K562 (cell line): ENCODE data around the gene TMEM87B. TPM values are rescaled to one million over a fixed set of nuclear protein-coding genes. Genes with fewer than 3 reads are reported as not detected.
A peak's percentile ranks its signal among the peaks of the same experiment; 100 is the strongest.

Experiments used
- ATAC-seq: fragments of 200-7000 bp; cut with Tn5 transposase; 3 replicates; pipeline ENCODE4 v1.9.1; 2020; ENCODE audit warnings: moderate library complexity
- BruUV-seq: library from RNA; stranded (reverse); fragments of 400-500 nt; replicated peaks from 2 replicates; lab custom pipeline; 2021; lab: Mats Ljungman, UMichigan
- CTCF ChIA-PET: fragments of 300-600 bp; formaldehyde crosslinking; extraction: SDS; loops from one replicate; lab custom pipeline; 2021; ENCODE audit warnings: low intra/inter-chr PET ratio; lab: Yijun Ruan, JAX
- POLR2A ChIA-PET: fragments of 300-600, 350-650 bp; sonication (Branson Sonifier 250); formaldehyde crosslinking; extraction: SDS; loops from one replicate; lab custom pipeline; 2021; ENCODE audit warnings: antibody characterized with exemption, inconsistent platforms; lab: Yijun Ruan, JAX
- DNase-seq, 4 experiments: peaks; one replicate each; pipeline versions ENCODE4 v3.0.0 to v3.0.0-alpha.2; 2011 to 2018; ENCODE audit warnings: low spot score in 3 of 4, mixed read lengths in 3 of 4; ENCODE audit errors: extremely low read depth in 1 of 4
- FAIRE-seq: peaks from 2 replicates; lab custom pipeline; 2011; peaks lifted over from hg19 to GRCh38; lab: Jason Lieb, UNC
- H2AFZ ChIP-seq: 2 replicates; pipeline ENCODE4 v1.6.0; 2011; ENCODE audit warnings: low read depth, low read length, control low read depth, inconsistent platforms
- H3K27ac ChIP-seq: fragments of 200-600 bp; 3 replicates; pipeline ENCODE4 v1.8.0; 2011; ENCODE audit warnings: low read depth, mild to moderate bottlenecking, control low read depth, inconsistent platforms, low read length, moderate library complexity, mixed read lengths; ENCODE audit errors: extremely low read depth
- H3K27me3 ChIP-seq, 2 experiments: fragments of 300-600 bp in 1 of 2; 2 replicates in 1 of 2; 3 replicates in 1 of 2; pipeline versions ENCODE4 v1.6.0 to v1.8.0; 2011; ENCODE audit warnings: inconsistent platforms in 2 of 2, low read length in 2 of 2, mild to moderate bottlenecking in 1 of 2, mixed read lengths in 1 of 2, moderate library complexity in 1 of 2; ENCODE audit not compliant: control insufficient read depth in 2 of 2, insufficient read depth in 2 of 2
- H3K36me3 ChIP-seq: fragments of 300-600 bp; 3 replicates; pipeline ENCODE4 v1.8.0; 2011; ENCODE audit warnings: mild to moderate bottlenecking, low read length, inconsistent platforms; ENCODE audit not compliant: control insufficient read depth, insufficient read depth
- H3K4me1 ChIP-seq, 2 experiments: fragments of 200-600 bp in 1 of 2; replicated peaks in 1 of 2; 2 replicates in 1 of 2; 3 replicates in 1 of 2; pipeline versions ENCODE4 v1.5.1 to v1.8.0; 2011; ENCODE audit warnings: inconsistent platforms in 2 of 2, low read length in 2 of 2, mild to moderate bottlenecking in 1 of 2, mixed read lengths in 1 of 2, moderate library complexity in 1 of 2; ENCODE audit not compliant: control insufficient read depth in 2 of 2, insufficient read depth in 2 of 2
- H3K4me2 ChIP-seq: 2 replicates; pipeline ENCODE4 v1.6.1; 2011; ENCODE audit warnings: low read length, control low read depth, inconsistent platforms, mixed read lengths; ENCODE audit not compliant: insufficient read depth
- H3K4me3 ChIP-seq: fragments of 200-600 bp; sonication (generic), shearing (Covaris generic); 2 replicates; pipeline ENCODE4 v1.5.1; 2016; ENCODE audit warnings: control low read depth, inconsistent platforms
- H3K79me2 ChIP-seq: fragments of 200-600 bp; 3 replicates; pipeline ENCODE4 v1.8.0; 2011; ENCODE audit warnings: low read length, inconsistent platforms; ENCODE audit not compliant: control insufficient read depth, insufficient read depth
- H3K9ac ChIP-seq, 2 experiments: 2 replicates each; pipeline versions ENCODE4 v1.6.0 to v1.6.1; 2011; ENCODE audit warnings: low read depth in 2 of 2, low read length in 2 of 2, control low read depth in 1 of 2, inconsistent platforms in 1 of 2, mild to moderate bottlenecking in 1 of 2, mixed read lengths in 1 of 2; ENCODE audit not compliant: insufficient read depth in 1 of 2
- H3K9me1 ChIP-seq: one replicate; pipeline ENCODE4 v1.6.0; 2011; ENCODE audit warnings: inconsistent platforms, mild to moderate bottlenecking, low read length, moderate library complexity; ENCODE audit not compliant: control insufficient read depth, insufficient read depth
- H3K9me3 ChIP-seq: replicated peaks from 2 replicates; pipeline ENCODE4 v1.5.1; 2011; ENCODE audit warnings: low read depth, low read length, inconsistent platforms; ENCODE audit not compliant: control insufficient read depth, insufficient read depth
- H4K20me1 ChIP-seq: replicated peaks from 2 replicates; pipeline ENCODE4 v1.6.1; 2011; ENCODE audit warnings: low read length, inconsistent platforms, mixed read lengths; ENCODE audit not compliant: control insufficient read depth, insufficient read depth
- RNF2 ChIP-seq: sonication (generic); IDR thresholded peaks from 2 replicates; pipeline ENCODE4 v1.6.1; 2016
- ZNF316 ChIP-seq: fragments of 450-650 bp; IDR thresholded peaks from 2 replicates; pipeline ENCODE4 v1.6.1; 2016
- WGBS: fragments of 100-300 bp; shearing (Covaris generic); methylation state at CpG from one replicate; pipeline ENCODE4 v1.1.6; 2016; ENCODE audit warnings: low coverage, mixed read lengths; ENCODE audit not compliant: insufficient coverage; ENCODE audit errors: missing lambda C conversion rate; 5-methylcytosine and 5-hydroxymethylcytosine counted together
- in situ Hi-C: fragments of 300-500 bp; cut with MboI; formaldehyde crosslinking; loops from 4 replicates; pipeline ENCODE4 v1.15.0; 2018; ENCODE audit warnings: inconsistent platforms, mixed read lengths
- intact Hi-C: fragments of 100-400 bp; cut with micrococcal nuclease; formaldehyde crosslinking; loops from 2 replicates; pipeline ENCODE4 v1.14.2; 2022
- polyA plus RNA-seq, 8 experiments: library from polyadenylated mRNA; depleted of rRNA in 4 of 8; stranded (reverse) in 5 of 8; unstranded in 3 of 8; fragments of >200 nt; fragmentation: Nextera tagmentation in 2 of 8; fragmentation: Illumina TruSeq in 1 of 8; extraction: Ambion mirVana in 2 of 8; extraction: Trizol in 1 of 8; gene quantifications; 2 replicates each; pipeline versions ENCODE4 v1.2.1 to v1.2.3, GENCODE V29; 2011 to 2014; ENCODE audit warnings: inconsistent platforms in 1 of 8, missing spikeins in 1 of 8
- total RNA-seq, 7 experiments: library from RNA; depleted of rRNA in 6 of 7; stranded (reverse); fragments of >200 nt in 6 of 7; fragmentation: Illumina TruSeq in 2 of 7; extraction: Trizol in 2 of 7; gene quantifications; 2 replicates each; pipeline versions ENCODE4 v1.2.1 to v1.2.3, GENCODE V29; 2011 to 2021; ENCODE audit warnings: low replicate concordance in 1 of 7
- TF ChIP-seq, protein P1 (sequence below), 2 experiments: fragments of 450-650 bp in 1 of 2; IDR thresholded peaks; 2 replicates each; pipeline ENCODE4 v1.6.1; 2011 to 2017; ENCODE audit warnings: low read depth in 2 of 2, antibody characterized with exemption in 1 of 2, borderline replicate concordance in 1 of 2, low read length in 1 of 2, mild to moderate bottlenecking in 1 of 2, mixed read lengths in 1 of 2; ENCODE audit not compliant: control insufficient read depth in 1 of 2

TMEM87B gene
- total and polyA plus RNA-seq, 9 of the 15 experiments (the other 6 are each of a cell fraction or from before 2014, with no cell fraction given) = 3.7 to 17.1 (median 11.0) TPM

DNA sequence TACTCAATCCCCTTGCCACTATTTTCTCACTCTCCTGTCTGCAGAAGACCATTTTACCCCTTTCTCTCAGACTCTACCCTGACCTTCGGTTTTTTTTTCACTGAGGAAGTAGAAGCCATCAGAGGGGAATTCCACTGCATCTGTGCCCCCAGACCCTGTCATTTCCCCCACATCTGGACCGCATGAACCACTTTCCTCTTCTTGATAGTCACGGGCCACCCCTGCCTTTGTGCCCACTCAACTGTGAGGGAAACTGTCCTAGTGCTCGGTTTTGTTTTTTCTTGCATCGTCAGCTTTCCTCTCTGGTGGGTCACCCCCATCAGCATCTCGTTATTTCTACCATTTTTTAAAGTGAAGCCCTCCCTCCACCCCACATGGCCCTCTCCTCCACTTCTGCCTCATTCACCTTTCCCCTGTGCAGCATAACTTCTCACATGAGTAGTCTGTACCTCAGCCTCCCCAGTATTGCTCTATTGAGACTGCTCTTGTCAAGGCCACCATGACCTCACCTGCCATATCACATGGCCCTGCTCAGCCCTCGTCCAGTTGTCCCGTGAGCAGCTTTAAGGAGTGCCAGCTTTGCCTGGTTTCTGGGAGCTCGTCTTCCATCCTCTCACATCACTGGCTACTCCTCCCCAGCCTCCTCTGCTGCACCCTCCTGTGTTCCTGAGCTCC, 32.4 kb downstream of the TMEM87B start:
- POLR2A ChIA-PET = interaction anchor here (0.6 kb wide), 1 partner anchor 9 kb away, joined by 4 read pairs; no protein-coding TSS in a partner anchor
- in situ Hi-C loops (no loop called here), intact Hi-C loops (no loop called here)
- WGBS = 78% methylated on average over 9 of the region's 9 CpGs
- no TSS peak for BruUV-seq
- H3K9ac ChIP-seq = no peak overlapping the region
- H3K9me3 ChIP-seq = no peaks in the 10 kb centered on the region
- no peak overlapping the region for H3K27ac ChIP-seq
- H3K27me3 ChIP-seq = no peaks in the 10 kb centered on the region
- ATAC-seq (no peak), DNase-seq (no peak), FAIRE-seq (no peak)
- H3K4me3 ChIP-seq = no peak overlapping the region
- H3K9me1 ChIP-seq = no peaks in the 10 kb centered on the region
- H3K4me2 ChIP-seq = no peak overlapping the region
- no peaks in the 10 kb centered on the region for H3K4me1 ChIP-seq
- CTCF ChIA-PET = no interaction called here
- no peak for TF ChIP-seq RNF2
- peak; percentile 38; the same call in 1 of the 2 replicates for TF ChIP-seq ZNF316
- H3K79me2 ChIP-seq = no peaks in the 10 kb centered on the region
- no peak overlapping the region for H2AFZ ChIP-seq
- no peaks in the 10 kb centered on the region for H4K20me1 ChIP-seq
- H3K36me3 ChIP-seq = peaks cover 61% of the 10 kb centered on the region

GRCh38 chr2:112089375-112089774, 34.3 kb downstream of the TMEM87B start:
- FAIRE-seq (no peak), ATAC-seq (no peak), DNase-seq (no peak)
- no peak overlapping the region for H3K4me3 ChIP-seq
- in situ Hi-C loops (no loop called here), intact Hi-C loops (no loop called here)
- H3K4me1 ChIP-seq = no peaks in the 10 kb centered on the region
- no peak overlapping the region for H3K27ac ChIP-seq
- H3K79me2 ChIP-seq = no peaks in the 10 kb centered on the region
- 88% methylated on average over 5 of the region's 5 CpGs for WGBS
- no peak overlapping the region for H2AFZ ChIP-seq
- POLR2A ChIA-PET = no interaction called here
- no peak overlapping the region for H3K9ac ChIP-seq
- no peaks in the 10 kb centered on the region for H3K27me3 ChIP-seq
- H3K9me1 ChIP-seq = no peaks in the 10 kb centered on the region
- H4K20me1 ChIP-seq = no peaks in the 10 kb centered on the region
- no peak overlapping the region for H3K4me2 ChIP-seq
- CTCF ChIA-PET = no interaction called here
- peaks cover 48% of the 10 kb centered on the region for H3K36me3 ChIP-seq
- H3K9me3 ChIP-seq = no peaks in the 10 kb centered on the region
- BruUV-seq = no TSS peak
- TF ChIP-seq, protein P1, sequence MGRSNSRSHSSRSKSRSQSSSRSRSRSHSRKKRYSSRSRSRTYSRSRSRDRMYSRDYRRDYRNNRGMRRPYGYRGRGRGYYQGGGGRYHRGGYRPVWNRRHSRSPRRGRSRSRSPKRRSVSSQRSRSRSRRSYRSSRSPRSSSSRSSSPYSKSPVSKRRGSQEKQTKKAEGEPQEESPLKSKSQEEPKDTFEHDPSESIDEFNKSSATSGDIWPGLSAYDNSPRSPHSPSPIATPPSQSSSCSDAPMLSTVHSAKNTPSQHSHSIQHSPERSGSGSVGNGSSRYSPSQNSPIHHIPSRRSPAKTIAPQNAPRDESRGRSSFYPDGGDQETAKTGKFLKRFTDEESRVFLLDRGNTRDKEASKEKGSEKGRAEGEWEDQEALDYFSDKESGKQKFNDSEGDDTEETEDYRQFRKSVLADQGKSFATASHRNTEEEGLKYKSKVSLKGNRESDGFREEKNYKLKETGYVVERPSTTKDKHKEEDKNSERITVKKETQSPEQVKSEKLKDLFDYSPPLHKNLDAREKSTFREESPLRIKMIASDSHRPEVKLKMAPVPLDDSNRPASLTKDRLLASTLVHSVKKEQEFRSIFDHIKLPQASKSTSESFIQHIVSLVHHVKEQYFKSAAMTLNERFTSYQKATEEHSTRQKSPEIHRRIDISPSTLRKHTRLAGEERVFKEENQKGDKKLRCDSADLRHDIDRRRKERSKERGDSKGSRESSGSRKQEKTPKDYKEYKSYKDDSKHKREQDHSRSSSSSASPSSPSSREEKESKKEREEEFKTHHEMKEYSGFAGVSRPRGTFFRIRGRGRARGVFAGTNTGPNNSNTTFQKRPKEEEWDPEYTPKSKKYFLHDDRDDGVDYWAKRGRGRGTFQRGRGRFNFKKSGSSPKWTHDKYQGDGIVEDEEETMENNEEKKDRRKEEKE (IDR thresholded peaks at IDR 0.05; ENCODE audit: borderline replicate concordance in 1 of 2, control insufficient read depth in 1 of 2, low read depth in 2 of 2, low read length in 1 of 2) = no peak
